ENCODE data around the gene NFATC2IP. TPM values are rescaled to one million over a fixed set of nuclear protein-coding genes. Genes with fewer than 3 reads are reported as not detected.

The NFATC2IP gene
- total and polyA plus RNA-seq, 10 of the 15 experiments (the other 5 are each of a cell fraction or from before 2014, with no cell fraction given), result 12.2 to 93.9 (median 46.9) TPM

DNA sequence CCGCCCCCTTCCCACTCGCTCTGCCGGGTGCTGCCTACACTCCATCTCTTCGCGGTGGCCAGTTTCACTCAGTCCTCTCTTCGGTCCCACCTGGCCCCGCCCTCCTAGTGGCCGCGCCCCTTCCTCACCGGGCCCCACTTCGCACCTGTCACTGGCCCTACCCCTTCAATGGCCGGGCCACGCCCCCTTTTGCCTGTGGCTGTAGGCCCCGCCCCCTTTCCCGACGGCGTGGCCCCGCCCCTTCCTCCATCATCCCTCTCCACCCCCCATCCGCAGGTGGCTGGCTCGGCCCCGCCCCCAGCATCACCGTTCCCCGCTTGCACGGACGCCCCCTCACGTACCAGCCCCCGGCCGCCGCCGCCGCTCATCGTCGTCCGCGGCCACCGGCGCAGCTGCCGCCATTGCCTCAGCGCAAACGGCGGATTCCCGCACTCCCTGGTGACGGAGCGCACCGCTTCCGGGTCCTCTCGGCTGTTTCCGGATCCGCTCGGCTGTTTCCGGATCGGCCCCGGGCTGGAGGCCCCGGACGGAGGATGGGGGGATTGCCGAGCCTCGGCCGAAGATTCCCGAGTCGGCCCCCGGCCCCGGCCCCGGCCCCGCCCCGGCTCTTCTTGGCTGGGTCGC lies 25.9 kb upstream of the NFATC2IP start, which contains the start of gene RABEP2:
Gene RABEP2, minus strand, starts transcription at position 477 of the 624 bp plus-strand sequence. Its CDS starts 75 bp downstream, at position 402.
- Histone ChIP-seq H3K9ac (ENCODE audit: control insufficient read depth, insufficient read depth, low read length) (peak within 1 kb of the TSS; percentile 98), H3K4me2 (ENCODE audit: control insufficient read depth, insufficient read depth) (peak within 1 kb of the TSS; percentile 96), H3K27ac (ENCODE audit: control insufficient read depth, insufficient read depth) (peak within 1 kb of the TSS; percentile 99), H3K4me1 (ENCODE audit: control insufficient read depth, insufficient read depth, low read length) (peaks cover 14% of the 10 kb centered on the region), H2AFZ (ENCODE audit: control insufficient read depth, low read depth, low read length) (peak within 1 kb of the TSS; percentile 80), H3K36me3 (ENCODE audit: control insufficient read depth in 2 of 2, insufficient read depth in 2 of 2, low read length in 1 of 2) (peaks cover 0 to 2% of the 10 kb centered on the region in 2 experiments; a peak in 3 of 4 replicates), H3K9me3 (replicated peaks; ENCODE audit: control insufficient read depth, insufficient read depth, low read length) (no peaks in the 10 kb centered on the region), H4K20me1 (ENCODE audit: control insufficient read depth, insufficient read depth) (no peaks in the 10 kb centered on the region), H3K4me3 (peak within 1 kb of the TSS; percentile 92), H3K27me3 (replicated peaks in 1 of 2; ENCODE audit: control insufficient read depth in 2 of 2, insufficient read depth in 2 of 2, low read length in 1 of 2) (no peaks in the 10 kb centered on the region), H3K79me2 (ENCODE audit: control insufficient read depth, insufficient read depth, low read length) (no peaks in the 10 kb centered on the region)
- FAIRE-seq (no peak), DNase-seq (ENCODE audit: low read depth, low spot score) (no peak), ATAC-seq (peak; percentile 83)
- ChIA-PET SMC1A (ENCODE audit: uncharacterized antibody, unreplicated experiment) (interaction anchor here (2.3 to 5.8 kb wide), 4 partner anchors 8 to 79 kb away, joined by 10 to 58 read pairs (median 29); partner anchors contain the start of genes CD19 and TUFM), CTCF (interaction anchor here (0.8 to 6.4 kb wide), 4 partner anchors 11 to 62 kb away, joined by 3 to 76 read pairs (median 6); partner anchors contain the start of gene SH2B1), RAD21 (ENCODE audit: unreplicated experiment) (interaction anchor here (0.9 to 2.3 kb wide), 6 partner anchors 12 to 28 kb away, joined by 3 to 32 read pairs (median 5); partner anchors contain the start of gene NFATC2IP), POLR2A (interaction anchor here (1.0 to 5.1 kb wide), 9 partner anchors 8 to 103 kb away, joined by 3 to 39 read pairs (median 13); partner anchors contain the start of genes ATXN2L, CD19, NFATC2IP and SH2B1)
- WGBS (ENCODE audit: insufficient coverage, insufficient replicate concordance, low lambda C conversion rate, missing lambda C conversion rate), result 2% methylated on average over 44 of the region's 66 CpGs
- no TSS peak for BruUV-seq (replicated peaks)
- in situ Hi-C loops (cut with MboI), result no loop called here
- intact Hi-C loops (cut with micrococcal nuclease; ENCODE audit: unreplicated experiment), result loop anchor here (2.0 to 10.0 kb wide), 4 partner anchors 20 to 430 kb away; partner anchors contain the start of genes APOBR, CLN3 and TUFM
- TF ChIP-seq ZNF24 (IDR thresholded peaks at IDR 0.05) (no peak), TCF12 (IDR thresholded peaks at IDR 0.05; ENCODE audit: low read depth, low read length) (peak; percentile 49; the same call in 1 of the 2 replicates), CREB1 (IDR thresholded peaks at IDR 0.05; ENCODE audit: low read depth) (peak; percentile 33; the same call in 1 of the 2 replicates), HDGF (IDR thresholded peaks at IDR 0.05) (peak; percentile 93), YY1 (IDR thresholded peaks at IDR 0.05; ENCODE audit: low read depth, low read length) (peak; percentile 91), MXI1 (IDR thresholded peaks at IDR 0.05; ENCODE audit: low read depth, low read length) (0 out of 2 replicates have a peak, but pooled peaks have one; percentile 42), SMAD1 (IDR thresholded peaks at IDR 0.05; ENCODE audit: low read depth, partially characterized antibody) (no peak), EGR1 (IDR thresholded peaks at IDR 0.05; ENCODE audit: borderline replicate concordance in 1 of 2, low read depth in 2 of 2, low read length in 2 of 2) (peak in 1 of 2 experiments; percentile 72; a peak in 1 of 3 replicates), RFX5 (IDR thresholded peaks at IDR 0.05; ENCODE audit: low read depth, low read length) (0 out of 2 replicates have a peak, but pooled peaks have one; percentile 12), CHD2 (IDR thresholded peaks at IDR 0.05; ENCODE audit: borderline replicate concordance, low read depth, low read length) (peak; percentile 59; the same call in 1 of the 2 replicates), POLR2A (IDR thresholded peaks at IDR 0.05; ENCODE audit: low read depth, low read length) (peak; percentile 70), RELA (IDR thresholded peaks at IDR 0.05; ENCODE audit: borderline replicate concordance, partially characterized antibody) (peak; percentile 22)
- TF ChIP-seq, protein P1, sequence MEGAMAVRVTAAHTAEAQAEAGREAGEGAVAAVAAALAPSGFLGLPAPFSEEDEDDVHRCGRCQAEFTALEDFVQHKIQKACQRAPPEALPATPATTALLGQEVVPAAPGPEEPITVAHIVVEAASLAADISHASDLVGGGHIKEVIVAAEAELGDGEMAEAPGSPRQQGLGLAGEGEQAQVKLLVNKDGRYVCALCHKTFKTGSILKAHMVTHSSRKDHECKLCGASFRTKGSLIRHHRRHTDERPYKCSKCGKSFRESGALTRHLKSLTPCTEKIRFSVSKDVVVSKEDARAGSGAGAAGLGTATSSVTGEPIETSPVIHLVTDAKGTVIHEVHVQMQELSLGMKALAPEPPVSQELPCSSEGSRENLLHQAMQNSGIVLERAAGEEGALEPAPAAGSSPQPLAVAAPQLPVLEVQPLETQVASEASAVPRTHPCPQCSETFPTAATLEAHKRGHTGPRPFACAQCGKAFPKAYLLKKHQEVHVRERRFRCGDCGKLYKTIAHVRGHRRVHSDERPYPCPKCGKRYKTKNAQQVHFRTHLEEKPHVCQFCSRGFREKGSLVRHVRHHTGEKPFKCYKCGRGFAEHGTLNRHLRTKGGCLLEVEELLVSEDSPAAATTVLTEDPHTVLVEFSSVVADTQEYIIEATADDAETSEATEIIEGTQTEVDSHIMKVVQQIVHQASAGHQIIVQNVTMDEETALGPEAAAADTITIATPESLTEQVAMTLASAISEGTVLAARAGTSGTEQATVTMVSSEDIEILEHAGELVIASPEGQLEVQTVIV (IDR thresholded peaks at IDR 0.05; ENCODE audit: borderline replicate concordance, partially characterized antibody), result peak; percentile 76
- TF ChIP-seq, protein P2, sequence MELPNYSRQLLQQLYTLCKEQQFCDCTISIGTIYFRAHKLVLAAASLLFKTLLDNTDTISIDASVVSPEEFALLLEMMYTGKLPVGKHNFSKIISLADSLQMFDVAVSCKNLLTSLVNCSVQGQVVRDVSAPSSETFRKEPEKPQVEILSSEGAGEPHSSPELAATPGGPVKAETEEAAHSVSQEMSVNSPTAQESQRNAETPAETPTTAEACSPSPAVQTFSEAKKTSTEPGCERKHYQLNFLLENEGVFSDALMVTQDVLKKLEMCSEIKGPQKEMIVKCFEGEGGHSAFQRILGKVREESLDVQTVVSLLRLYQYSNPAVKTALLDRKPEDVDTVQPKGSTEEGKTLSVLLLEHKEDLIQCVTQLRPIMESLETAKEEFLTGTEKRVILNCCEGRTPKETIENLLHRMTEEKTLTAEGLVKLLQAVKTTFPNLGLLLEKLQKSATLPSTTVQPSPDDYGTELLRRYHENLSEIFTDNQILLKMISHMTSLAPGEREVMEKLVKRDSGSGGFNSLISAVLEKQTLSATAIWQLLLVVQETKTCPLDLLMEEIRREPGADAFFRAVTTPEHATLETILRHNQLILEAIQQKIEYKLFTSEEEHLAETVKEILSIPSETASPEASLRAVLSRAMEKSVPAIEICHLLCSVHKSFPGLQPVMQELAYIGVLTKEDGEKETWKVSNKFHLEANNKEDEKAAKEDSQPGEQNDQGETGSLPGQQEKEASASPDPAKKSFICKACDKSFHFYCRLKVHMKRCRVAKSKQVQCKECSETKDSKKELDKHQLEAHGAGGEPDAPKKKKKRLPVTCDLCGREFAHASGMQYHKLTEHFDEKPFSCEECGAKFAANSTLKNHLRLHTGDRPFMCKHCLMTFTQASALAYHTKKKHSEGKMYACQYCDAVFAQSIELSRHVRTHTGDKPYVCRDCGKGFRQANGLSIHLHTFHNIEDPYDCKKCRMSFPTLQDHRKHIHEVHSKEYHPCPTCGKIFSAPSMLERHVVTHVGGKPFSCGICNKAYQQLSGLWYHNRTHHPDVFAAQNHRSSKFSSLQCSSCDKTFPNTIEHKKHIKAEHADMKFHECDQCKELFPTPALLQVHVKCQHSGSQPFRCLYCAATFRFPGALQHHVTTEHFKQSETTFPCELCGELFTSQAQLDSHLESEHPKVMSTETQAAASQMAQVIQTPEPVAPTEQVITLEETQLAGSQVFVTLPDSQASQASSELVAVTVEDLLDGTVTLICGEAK (IDR thresholded peaks at IDR 0.05; ENCODE audit: borderline replicate concordance), result peak; percentile 29; the same call in 1 of the 2 replicates
- TF ChIP-seq, protein P3, sequence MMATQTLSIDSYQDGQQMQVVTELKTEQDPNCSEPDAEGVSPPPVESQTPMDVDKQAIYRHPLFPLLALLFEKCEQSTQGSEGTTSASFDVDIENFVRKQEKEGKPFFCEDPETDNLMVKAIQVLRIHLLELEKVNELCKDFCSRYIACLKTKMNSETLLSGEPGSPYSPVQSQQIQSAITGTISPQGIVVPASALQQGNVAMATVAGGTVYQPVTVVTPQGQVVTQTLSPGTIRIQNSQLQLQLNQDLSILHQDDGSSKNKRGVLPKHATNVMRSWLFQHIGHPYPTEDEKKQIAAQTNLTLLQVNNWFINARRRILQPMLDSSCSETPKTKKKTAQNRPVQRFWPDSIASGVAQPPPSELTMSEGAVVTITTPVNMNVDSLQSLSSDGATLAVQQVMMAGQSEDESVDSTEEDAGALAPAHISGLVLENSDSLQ (IDR thresholded peaks at IDR 0.05), result peak; percentile 35; the same call in 1 of the 2 replicates
